ENCODE measurements around the gene SCRG1.

Gene SCRG1

DNA sequence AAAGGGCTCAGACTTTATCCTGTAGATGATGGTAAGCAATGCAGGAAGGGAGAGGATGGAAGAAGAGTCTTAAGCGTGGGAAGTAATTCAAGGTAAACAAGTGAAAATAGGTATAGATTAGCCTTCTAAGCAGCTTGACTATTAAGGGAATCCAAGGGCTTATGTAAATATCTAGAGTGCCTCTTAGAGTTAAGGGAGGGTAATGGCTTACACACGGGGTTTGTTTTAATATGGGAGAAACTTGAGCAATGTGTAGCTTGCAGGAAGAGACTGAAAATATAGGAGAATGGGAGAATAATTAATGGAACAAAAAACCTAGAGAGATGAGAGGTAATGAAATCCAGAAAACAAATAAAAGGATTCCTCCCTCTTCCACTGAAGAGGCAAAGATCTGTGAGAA, 41.0 kb downstream of the SCRG1 start:
- DNase-seq: no peak

DNA sequence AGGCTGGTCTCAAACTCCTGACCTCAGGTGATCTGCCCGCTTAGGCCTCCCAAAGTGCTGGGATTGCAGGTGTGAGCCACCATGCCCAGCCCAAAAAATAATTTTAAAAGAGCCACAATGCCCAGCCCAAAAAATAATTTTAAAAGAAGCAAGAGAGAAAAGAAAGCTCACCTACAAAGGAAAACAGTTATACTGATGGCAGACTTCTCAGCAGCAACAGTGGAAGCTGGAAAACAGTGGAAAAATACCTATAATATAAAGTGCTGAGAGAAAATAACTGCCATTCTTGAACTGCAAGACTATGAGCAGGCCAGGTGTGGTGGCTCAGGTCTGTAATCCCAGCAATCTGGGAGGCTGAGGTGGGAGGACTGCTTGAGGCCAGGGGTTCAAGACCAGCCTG, 51.4 kb downstream of the SCRG1 start:
- DNase-seq: no peak

GRCh38 chr4:173346074-173346473, 52.8 kb downstream of the SCRG1 start:
- no peak for DNase-seq

GRCh38 chr4:173345648-173346047, 53.3 kb downstream of the SCRG1 start:
- DNase-seq: no peak

GRCh38 chr4:173343832-173344397, 55.0 kb downstream of the SCRG1 start:
- no peak for DNase-seq

DNA sequence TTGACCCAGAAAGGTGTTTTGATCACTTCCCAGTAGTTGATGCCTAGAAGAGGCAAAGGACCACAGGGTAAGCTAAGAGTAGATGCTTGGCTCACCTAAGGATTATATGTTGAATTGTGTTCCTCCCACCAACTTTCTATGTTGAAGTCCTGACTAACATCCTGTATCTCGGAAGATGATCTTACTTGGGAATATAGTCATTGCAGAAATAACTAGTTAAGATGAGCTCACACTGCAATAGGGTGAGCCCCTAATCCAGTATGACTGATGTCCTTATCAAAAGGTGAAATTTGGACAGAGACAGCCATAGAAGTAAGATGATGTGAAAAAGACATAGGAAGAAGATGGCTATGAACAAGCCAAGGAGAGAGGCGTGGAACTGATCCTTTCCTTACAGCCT, 61.5 kb downstream of the SCRG1 start:
- no peak for DNase-seq

GRCh38 chr4:173334891-173335752, 63.8 kb downstream of the SCRG1 start:
- peak; percentile 68 for DNase-seq

Measured in suppressor macrophage treated with lipopolysaccharide for 4 hours (primary cell).